NCI-H446 treated with DMSO at 0.1 percent for 48 hours (cell line): ENCODE measurements around the gene DTX3.
"Not testable (repeated sequence)": the region's sequence is repeated elsewhere in the genome, so short reads cannot be mapped to it uniquely, and the experiment has no call there.

Source experiments
- DNase-seq: peaks from one replicate; lab custom pipeline; 2025; lab: John Stamatoyannopoulos, UW

The DTX3 gene

GRCh38 chr12:57632073-57632957 lies 27.7 kb downstream of the DTX3 start:
- DNase-seq, result no peak

DNA sequence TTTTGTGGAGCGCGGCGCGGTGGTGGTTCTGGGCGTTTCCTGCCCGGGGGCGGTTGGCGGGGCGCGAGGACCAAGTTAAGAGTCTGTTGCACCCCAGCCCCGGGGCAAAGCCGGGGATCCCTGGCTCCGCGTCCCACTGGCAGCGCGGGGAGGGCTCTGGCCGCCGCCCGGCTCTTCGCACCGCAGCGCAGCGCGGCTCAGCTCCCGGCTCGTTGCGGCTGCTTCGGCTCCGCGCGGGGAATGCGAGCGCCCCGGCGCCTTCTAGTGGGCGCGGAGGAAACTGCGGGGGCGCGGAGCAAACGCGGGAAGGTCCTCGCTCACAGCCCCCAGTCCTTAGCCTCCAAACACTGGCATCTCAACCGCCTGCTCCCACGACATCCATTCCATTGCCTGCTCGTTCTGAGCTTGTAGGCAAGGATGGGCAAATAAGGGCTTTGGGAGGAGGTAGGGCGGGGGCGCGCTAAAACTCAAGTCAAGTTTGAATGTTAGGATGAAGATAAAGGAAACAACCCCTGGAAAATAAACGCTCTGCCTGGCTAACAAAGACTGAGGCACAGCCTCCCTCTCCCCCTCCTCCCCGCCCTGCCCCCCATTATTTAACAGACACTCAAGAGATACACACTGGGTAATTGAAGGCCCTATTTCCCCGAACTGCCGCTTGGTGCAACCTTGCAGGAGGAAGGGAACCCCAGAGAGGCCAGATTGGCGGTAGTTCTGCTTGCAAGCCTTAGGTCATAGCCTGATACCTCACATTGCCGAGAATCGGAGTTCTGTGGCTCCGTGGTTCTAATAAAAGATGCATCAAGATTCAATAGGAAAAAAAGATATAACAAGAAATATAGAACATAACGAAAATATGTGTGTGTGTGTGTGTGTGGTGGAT lies 28.6 kb downstream of the DTX3 start, which contains the start of gene B4GALNT1:
Gene B4GALNT1, minus strand, starts transcription at position 244 of the 883 bp plus-strand sequence. CDS start 1,069 bp downstream, outside the sequence.
- peak; percentile 46 for DNase-seq

DNA sequence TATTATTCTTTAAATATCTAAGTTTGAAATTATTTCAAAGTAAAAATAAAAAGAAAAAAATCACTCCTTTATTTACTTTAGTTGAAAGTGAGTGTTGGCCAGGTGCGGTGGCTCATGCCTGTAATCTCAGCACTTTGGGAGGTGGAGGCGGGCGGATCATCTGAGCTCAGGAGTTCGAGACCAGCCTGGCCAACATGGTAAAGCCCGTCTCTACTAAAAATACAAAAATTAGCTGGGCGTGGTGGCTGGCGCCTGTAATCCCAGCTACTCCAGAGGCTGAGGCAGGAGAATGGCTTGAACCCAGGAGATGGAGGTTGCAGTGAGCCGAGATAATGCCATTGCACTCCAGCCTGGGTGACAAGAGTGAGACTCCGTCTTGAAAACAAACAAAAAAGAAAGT lies 32.1 kb downstream of the DTX3 start:
- not testable (repeated sequence) for DNase-seq

DNA sequence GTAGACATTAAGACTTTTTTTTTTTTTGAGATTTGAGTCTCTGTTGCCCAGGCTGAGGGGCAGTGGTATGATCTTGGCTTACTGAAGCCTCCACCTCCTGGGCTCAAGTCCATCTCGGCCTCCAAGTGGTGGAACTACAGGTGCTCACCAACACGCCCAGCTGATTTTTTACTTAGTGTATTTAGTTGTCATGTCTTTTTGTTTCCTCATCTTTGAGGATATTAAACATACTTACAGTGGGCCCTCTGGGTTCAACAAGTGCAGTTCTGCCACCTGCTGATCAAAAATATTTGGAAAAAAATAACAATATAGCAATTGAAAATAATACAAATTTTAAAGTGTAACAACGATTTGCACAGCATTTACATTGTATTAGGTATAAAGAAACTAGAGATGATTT lies 32.7 kb downstream of the DTX3 start:
- DNase-seq, result no peak

DNA sequence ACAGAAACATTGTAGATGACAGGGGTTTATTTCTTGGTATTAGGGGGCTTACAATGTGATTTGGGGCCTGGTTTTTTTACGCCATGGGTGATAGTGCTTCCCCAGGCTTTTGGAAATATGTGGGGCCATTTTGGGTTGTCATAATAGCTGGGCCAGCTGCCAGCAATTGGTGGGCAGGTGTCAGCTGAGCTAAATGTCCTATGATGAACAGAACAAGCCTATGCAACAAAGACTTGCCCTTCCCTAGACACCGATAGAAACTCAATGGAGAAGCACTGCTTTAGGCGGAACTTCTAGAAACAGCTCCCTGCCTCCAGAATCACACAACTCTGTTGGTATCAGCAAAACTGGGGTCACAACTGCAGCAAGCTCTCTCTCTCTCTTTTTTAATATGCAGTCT lies 33.5 kb downstream of the DTX3 start:
- DNase-seq, result no peak

DNA sequence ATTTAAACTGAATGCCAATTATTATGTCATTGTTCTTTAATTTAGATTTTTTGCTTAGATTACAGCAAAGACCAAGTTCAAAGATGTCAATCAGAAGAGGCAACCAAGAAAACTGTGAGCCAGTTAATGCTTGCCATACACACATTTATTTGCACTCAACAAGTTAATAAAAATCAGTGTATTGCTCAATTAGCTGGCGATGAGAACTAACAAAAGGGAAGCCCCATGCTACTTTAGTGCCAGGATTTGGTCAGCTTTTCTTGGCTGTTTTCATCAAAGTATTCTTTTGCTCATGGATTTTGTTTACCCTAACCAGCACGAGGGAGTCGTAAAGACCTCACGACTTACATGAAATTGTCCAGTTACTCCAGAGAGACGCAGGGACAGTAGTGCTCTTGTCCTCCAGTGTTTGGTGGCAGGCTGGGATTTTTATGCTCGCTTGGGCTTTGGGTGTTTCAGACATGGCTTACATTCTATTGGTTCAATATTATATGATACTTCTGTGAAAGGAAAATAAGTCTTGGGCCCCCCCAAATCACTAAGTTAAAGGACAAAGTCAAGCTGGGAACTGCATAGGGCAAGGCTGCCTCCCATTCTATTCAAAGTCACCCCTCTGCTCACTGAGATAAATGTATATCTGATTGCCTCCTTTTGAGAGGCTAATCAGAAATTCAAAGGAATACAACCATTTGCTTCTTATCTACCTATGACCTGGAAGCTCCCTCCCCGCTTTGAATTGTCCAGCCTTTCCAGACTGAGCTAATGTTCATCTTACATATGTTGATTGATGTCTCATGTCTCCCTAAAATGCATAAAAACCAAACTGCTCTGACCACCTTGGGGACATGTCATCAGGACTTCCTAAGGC lies 35.8 kb downstream of the DTX3 start:
- no peak for DNase-seq

DNA sequence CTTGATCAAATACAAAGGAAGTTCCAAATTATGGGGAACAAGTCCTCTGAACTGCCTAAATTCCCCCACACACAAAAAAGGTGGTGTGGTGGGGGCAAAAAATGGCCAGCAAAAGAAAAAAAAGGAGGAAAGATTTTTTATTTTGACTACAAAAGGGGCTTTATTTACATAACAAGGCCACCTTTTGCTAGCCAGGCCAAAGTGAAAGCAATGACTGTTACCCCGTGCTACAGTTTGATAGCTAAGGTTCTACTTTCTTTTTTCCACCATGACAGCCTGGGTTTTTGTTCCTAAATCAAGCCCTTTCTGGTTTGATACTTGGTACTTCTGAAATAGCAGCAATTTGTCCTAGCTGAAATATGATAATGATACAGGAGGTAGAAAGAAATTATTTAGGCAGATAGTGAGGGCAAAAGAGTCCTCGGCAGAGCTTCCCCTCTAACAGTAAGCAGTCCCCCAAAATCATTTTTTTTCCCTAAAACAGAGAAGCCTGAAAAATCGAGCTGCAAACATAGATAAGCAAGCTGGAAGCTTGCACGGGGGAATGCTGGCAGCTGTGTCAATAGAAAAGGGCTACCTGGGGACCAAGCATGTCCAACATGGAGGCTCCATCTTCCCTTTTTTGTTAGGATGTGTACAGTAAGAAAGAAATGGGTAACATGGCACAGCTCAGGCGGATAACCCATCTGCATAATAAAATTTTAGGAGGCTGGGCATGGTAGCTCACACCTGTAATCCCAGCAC lies 37.2 kb downstream of the DTX3 start:
- no peak for DNase-seq

GRCh38 chr12:57645990-57646658 lies 41.5 kb downstream of the DTX3 start:
- DNase-seq, result not testable (repeated sequence)

DNA sequence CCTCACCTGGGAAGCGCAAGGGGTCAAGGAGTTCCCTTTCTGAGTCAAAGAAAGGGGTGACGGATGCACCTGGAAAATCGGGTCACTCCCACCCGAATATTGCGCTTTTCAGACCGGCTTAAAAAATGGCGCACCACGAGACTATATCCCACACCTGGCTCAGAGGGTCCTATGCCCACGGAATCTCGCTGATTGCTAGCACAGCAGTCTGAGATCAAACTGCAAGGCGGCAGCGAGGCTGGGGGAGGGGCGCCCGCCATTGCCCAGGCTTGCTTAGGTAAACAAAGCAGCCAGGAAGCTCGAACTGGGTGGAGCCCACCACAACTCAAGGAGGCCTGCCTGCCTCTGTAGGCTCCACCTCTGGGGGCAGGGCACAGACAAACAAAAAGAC lies 42.0 kb downstream of the DTX3 start:
- DNase-seq, result not testable (repeated sequence)

DNA sequence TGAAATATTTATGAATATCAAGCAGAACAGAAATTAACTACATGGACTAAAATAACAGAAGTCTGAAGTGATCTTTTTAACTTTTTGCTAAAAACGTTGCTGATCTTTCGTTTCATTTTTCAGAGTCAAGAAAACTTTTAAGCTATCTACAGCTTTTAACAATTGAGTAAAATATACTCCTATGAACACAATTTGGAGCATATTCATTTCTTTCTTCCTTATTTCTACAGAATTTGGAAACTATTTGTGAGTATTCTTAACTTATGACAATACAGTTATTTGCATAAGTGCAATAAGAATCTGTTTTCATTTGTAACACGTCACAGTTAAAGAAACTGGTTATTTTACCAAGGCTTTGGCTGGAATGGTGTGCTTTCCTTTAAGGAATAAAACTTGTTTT lies 49.4 kb downstream of the DTX3 start:
- no peak for DNase-seq

DNA sequence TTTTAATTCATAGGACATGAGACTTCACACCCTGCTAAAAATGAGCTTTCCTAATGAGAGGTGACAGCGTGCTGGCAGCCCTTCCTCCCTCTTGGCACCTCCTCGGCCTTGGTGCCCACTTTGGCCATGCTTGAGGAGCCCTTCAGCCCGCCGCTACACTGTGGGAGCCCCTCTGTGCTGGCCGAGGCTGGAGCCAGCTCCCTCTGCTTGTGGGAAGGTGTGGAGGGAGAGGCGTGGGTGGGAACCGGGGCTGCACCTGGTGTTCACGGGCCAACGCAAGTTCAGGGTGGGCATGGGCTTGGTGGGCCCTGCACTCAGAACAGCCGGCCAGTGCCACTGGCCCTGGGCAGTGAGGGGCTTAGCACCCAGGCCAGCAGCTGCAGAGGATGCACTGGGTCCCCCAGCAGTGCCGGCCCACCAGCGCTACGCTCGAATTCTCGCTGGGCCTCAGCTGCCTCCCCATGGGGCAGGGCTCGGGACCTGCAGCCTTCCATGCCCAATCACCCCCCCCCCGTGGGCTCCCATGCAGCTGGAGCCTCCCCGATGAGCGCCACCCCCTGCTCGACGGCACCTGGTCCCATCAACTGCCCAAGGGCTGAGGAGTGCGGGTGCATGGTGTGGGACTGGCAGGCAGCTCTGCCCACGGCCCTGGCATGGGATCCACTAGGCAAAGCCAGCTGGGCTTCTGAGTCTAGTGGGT lies 51.1 kb downstream of the DTX3 start:
- DNase-seq, result no peak

GRCh38 chr12:57656408-57656807 lies 51.8 kb downstream of the DTX3 start:
- DNase-seq, result not testable (repeated sequence)

DNA sequence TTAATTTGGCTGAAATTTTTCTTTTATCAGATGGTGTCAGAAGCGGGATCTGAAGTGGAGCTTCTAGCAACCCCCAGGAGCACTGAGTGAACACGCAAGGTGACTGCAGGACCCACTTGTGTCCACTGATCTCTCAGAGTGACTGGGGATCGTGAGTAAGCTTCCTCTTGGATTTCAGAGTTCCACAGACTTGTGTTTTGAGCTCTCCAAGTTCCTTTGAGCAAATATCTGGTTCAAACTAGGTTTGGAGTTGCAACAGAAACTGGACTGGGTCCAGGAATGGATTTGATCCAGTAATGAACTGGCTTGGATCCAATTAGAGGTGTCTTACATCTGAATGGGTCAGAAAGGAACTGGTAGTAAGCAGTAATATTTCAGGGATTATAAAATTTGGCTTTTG lies 53.1 kb downstream of the DTX3 start:
- no peak for DNase-seq

GRCh38 chr12:57658890-57659289 lies 54.3 kb downstream of the DTX3 start:
- no peak for DNase-seq
